HepG2 (cell line): Measurements from ENCODE around the gene SPIB. TPM values are rescaled to one million over a fixed set of nuclear protein-coding genes. Genes with fewer than 3 reads are reported as not detected.

ENCODE experiments used
- ATF5 ChIP-seq: sonication (generic); formaldehyde crosslinking; IDR thresholded peaks from 2 replicates; pipeline ENCODE4 v1.4.0; 2020; ENCODE audit warnings: mild to moderate bottlenecking, low read depth, missing genetic modification reagents
- CREB3 ChIP-seq: sonication (generic); formaldehyde crosslinking; IDR thresholded peaks from 2 replicates; pipeline ENCODE4 v1.5.0; 2020; ENCODE audit warnings: missing genetic modification reagents
- CREM ChIP-seq, 2 experiments: sonication (generic) in 1 of 2; formaldehyde crosslinking in 1 of 2; IDR thresholded peaks; 2 replicates each; pipeline versions ENCODE4 v1.4.0 to v1.6.1; 2016 to 2020; ENCODE audit warnings: antibody characterized with exemption in 1 of 2, mild to moderate bottlenecking in 1 of 2, missing genetic modification reagents in 1 of 2
- ESRRA ChIP-seq: sonication (generic); formaldehyde crosslinking; IDR thresholded peaks from 2 replicates; pipeline ENCODE4 v1.5.1; 2020; ENCODE audit warnings: mild to moderate bottlenecking, low read depth, missing genetic modification reagents
- FOXA1 ChIP-seq, 2 experiments: fragments of 450-650 bp in 1 of 2; sonication (generic) in 1 of 2; formaldehyde crosslinking in 1 of 2; IDR thresholded peaks; 2 replicates each; pipeline versions ENCODE4 v1.4.0 to v1.6.1; 2016 to 2020; ENCODE audit warnings: missing genetic modification reagents in 1 of 2
- IKZF4 ChIP-seq: sonication (generic); formaldehyde crosslinking; IDR thresholded peaks from 2 replicates; pipeline ENCODE4 v1.5.1; 2020; ENCODE audit warnings: borderline replicate concordance, mild to moderate bottlenecking, low read depth, missing genetic modification reagents; ENCODE audit errors: not compliant biosample characterization
- ISX ChIP-seq: sonication (generic); formaldehyde crosslinking; conservative IDR thresholded peaks from 2 replicates; pipeline ENCODE4 v1.5.0; 2020; ENCODE audit warnings: missing genetic modification reagents
- KDM2A ChIP-seq: sonication (generic); formaldehyde crosslinking; IDR thresholded peaks from 2 replicates; pipeline ENCODE4 v1.4.0; 2020; ENCODE audit warnings: low read depth, missing genetic modification reagents, borderline replicate concordance
- KLF11 ChIP-seq: IDR thresholded peaks from 2 replicates; pipeline ENCODE4 v1.6.1; 2016; ENCODE audit warnings: missing compliant biosample characterization
- MIER3 ChIP-seq: IDR thresholded peaks from 2 replicates; pipeline ENCODE4 v1.6.1; 2016; ENCODE audit warnings: missing compliant biosample characterization, borderline replicate concordance
- MNT ChIP-seq: fragments of 450-650 bp; IDR thresholded peaks from 2 replicates; pipeline ENCODE4 v1.6.1; 2016
- NONO ChIP-seq, 2 experiments: fragments of 450-650 bp in 1 of 2; sonication (generic) in 1 of 2; formaldehyde crosslinking in 1 of 2; IDR thresholded peaks in 1 of 2; conservative IDR thresholded peaks in 1 of 2; 2 replicates each; pipeline versions ENCODE4 v1.6.1 to v1.8.0; 2017 to 2022; ENCODE audit warnings: mild to moderate bottlenecking in 1 of 2, missing genetic modification reagents in 1 of 2, moderate library complexity in 1 of 2
- RFXAP ChIP-seq: sonication (generic); formaldehyde crosslinking; IDR thresholded peaks from 2 replicates; pipeline ENCODE4 v1.4.0; 2020; ENCODE audit warnings: missing genetic modification reagents, borderline replicate concordance
- SALL1 ChIP-seq: sonication (generic); formaldehyde crosslinking; IDR thresholded peaks from 2 replicates; pipeline ENCODE4 v1.8.0; 2022; ENCODE audit warnings: mild to moderate bottlenecking, missing genetic modification reagents
- THAP11 ChIP-seq: IDR thresholded peaks from 2 replicates; pipeline ENCODE4 v1.6.1; 2016; ENCODE audit warnings: missing biosample characterization, missing genetic modification reagents
- TP53 ChIP-seq: sonication (generic); formaldehyde crosslinking; conservative IDR thresholded peaks from 2 replicates; pipeline ENCODE4 v1.4.0; 2020; ENCODE audit warnings: missing genetic modification reagents
- ZNF30 ChIP-seq: sonication (generic); formaldehyde crosslinking; IDR thresholded peaks from 2 replicates; pipeline ENCODE4 v1.5.0; 2020; ENCODE audit warnings: mild to moderate bottlenecking, missing genetic modification reagents
- ZNF34 ChIP-seq: sonication (generic); formaldehyde crosslinking; IDR thresholded peaks from 2 replicates; pipeline ENCODE4 v1.4.0; 2020; ENCODE audit warnings: mild to moderate bottlenecking, missing genetic modification reagents, borderline replicate concordance
- ZNF382 ChIP-seq: sonication (generic); formaldehyde crosslinking; IDR thresholded peaks from 2 replicates; pipeline ENCODE4 v1.5.0; 2020; ENCODE audit warnings: missing genetic modification reagents, mild to moderate bottlenecking, borderline replicate concordance
- ZNF766 ChIP-seq: sonication (generic); formaldehyde crosslinking; IDR thresholded peaks from 2 replicates; pipeline ENCODE4 v1.5.0; 2020; ENCODE audit warnings: missing genetic modification reagents, borderline replicate concordance
- ZNF883 ChIP-seq: sonication (generic); formaldehyde crosslinking; IDR thresholded peaks from 2 replicates; pipeline ENCODE4 v1.5.1; 2020; ENCODE audit warnings: mild to moderate bottlenecking, missing genetic modification reagents; ENCODE audit errors: not compliant biosample characterization
- polyA plus RNA-seq, 8 experiments: library from polyadenylated mRNA; depleted of rRNA in 3 of 8; stranded (reverse) in 7 of 8; unstranded in 1 of 8; fragments of >200 nt; fragmentation: Illumina TruSeq in 4 of 8; extraction: Trizol in 4 of 8; gene quantifications; 2 replicates each; pipeline versions ENCODE4 v1.2.1 to v1.2.3, GENCODE V29; 2011 to 2016; ENCODE audit warnings: low read depth in 4 of 8, missing spikeins in 1 of 8, mixed read lengths in 1 of 8; ENCODE audit not compliant: insufficient read depth in 1 of 8
- total RNA-seq, 5 experiments: library from RNA; depleted of rRNA; stranded (reverse); fragments of >200 nt; fragmentation: Illumina TruSeq; extraction: Trizol; gene quantifications; 2 replicates each; pipeline ENCODE4 v1.2.3, GENCODE V29; 2016; ENCODE audit warnings: low read depth in 1 of 5
- TF ChIP-seq, protein P1 (sequence below): sonication (generic); formaldehyde crosslinking; IDR thresholded peaks from 2 replicates; pipeline ENCODE4 v1.4.0; 2020; ENCODE audit warnings: missing genetic modification reagents, mild to moderate bottlenecking, borderline replicate concordance

The SPIB gene
- total and polyA plus RNA-seq, 2 of the 13 experiments (the other 11 are each of a cell fraction or from before 2014, with no cell fraction given) = 0.04 TPM; not detected in 1

DNA sequence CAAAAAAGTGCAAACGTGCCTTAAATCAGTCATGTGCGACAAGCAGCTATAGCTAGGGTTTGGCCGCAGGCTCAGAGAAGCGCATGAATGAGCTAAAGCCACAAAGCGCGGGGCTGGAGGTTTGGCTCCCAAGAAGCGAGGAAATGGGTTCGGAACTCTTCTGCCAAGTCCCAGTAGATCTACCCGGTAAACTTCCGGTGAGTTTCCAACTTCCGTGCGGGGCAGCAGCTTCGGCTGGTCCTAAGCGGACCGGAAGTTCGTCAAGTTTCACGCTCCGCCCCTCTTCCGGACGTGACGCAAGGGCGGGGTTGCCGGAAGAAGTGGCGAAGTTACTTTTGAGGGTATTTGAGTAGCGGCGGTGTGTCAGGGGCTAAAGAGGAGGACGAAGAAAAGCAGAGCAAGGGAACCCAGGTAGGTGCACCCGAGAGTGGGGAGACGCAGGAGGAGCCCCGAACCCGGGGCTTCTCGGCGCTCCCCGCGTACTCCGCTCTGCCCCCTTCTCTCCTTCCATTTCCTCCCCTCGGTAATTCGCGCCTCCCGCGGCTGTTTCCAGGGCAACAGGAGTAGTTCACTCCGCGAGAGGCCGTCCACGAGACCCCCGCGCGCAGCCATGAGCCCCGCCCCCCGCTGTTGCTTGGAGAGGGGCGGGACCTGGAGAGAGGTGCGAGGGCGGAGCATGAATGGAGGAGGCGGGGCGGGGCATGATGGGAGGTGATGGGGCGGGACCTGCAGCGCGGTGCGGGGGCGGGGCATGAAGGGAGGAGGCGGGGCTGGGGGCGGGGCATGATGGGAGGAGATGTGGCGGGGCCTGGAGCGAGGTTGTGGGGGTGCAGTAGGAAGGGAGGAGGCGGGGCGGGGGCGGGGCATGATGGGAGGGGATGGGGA, 42.3 kb upstream of the SPIB start, which contains the start of gene NR1H2 (continued):
- TF ChIP-seq, protein P1, sequence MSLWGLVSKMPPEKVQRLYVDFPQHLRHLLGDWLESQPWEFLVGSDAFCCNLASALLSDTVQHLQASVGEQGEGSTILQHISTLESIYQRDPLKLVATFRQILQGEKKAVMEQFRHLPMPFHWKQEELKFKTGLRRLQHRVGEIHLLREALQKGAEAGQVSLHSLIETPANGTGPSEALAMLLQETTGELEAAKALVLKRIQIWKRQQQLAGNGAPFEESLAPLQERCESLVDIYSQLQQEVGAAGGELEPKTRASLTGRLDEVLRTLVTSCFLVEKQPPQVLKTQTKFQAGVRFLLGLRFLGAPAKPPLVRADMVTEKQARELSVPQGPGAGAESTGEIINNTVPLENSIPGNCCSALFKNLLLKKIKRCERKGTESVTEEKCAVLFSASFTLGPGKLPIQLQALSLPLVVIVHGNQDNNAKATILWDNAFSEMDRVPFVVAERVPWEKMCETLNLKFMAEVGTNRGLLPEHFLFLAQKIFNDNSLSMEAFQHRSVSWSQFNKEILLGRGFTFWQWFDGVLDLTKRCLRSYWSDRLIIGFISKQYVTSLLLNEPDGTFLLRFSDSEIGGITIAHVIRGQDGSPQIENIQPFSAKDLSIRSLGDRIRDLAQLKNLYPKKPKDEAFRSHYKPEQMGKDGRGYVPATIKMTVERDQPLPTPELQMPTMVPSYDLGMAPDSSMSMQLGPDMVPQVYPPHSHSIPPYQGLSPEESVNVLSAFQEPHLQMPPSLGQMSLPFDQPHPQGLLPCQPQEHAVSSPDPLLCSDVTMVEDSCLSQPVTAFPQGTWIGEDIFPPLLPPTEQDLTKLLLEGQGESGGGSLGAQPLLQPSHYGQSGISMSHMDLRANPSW (CRISPR knock-in tag) = peak; percentile 80
- TF ChIP-seq ZNF883 (CRISPR knock-in tag) = peak; percentile 52
- TF ChIP-seq ZNF766 = no peak
- no peak for TF ChIP-seq CREB3 (CRISPR knock-in tag)
- peak; percentile 95 for TF ChIP-seq KDM2A (CRISPR knock-in tag)
- TF ChIP-seq RFXAP (CRISPR knock-in tag) = peak; percentile 80; the same call in 1 of the 2 replicates
- no peak for TF ChIP-seq NONO (IDR thresholded peaks at IDR 0.05)
- TF ChIP-seq NONO (CRISPR knock-in tag; conservative IDR thresholded peaks at IDR 0.05) = peak; percentile 80; the same call in 1 of the 2 replicates
- TF ChIP-seq MNT = no peak; the same call in 1 of the 2 replicates
- TF ChIP-seq MIER3 (CRISPR knock-in tag) = peak; percentile 88
- TF ChIP-seq FOXA1 (IDR thresholded peaks at IDR 0.05) = no peak
- peak; percentile 70 for TF ChIP-seq FOXA1 (CRISPR knock-in tag; IDR thresholded peaks at IDR 0.05)
- no peak for TF ChIP-seq ESRRA (CRISPR knock-in tag)
- TF ChIP-seq THAP11 (CRISPR knock-in tag) = peak; percentile 97
- peak; percentile 78; the same call in 1 of the 2 replicates for TF ChIP-seq KLF11 (CRISPR knock-in tag)
- no peak for TF ChIP-seq ZNF382 (CRISPR knock-in tag)
- no peak for TF ChIP-seq ATF5 (CRISPR knock-in tag)
- no peak for TF ChIP-seq ZNF34 (CRISPR knock-in tag)
- TF ChIP-seq CREM (IDR thresholded peaks at IDR 0.05) = peak; percentile 96
- peak; percentile 56; the same call in 1 of the 2 replicates for TF ChIP-seq CREM (CRISPR knock-in tag; IDR thresholded peaks at IDR 0.05)
- no peak for TF ChIP-seq ZNF30 (CRISPR knock-in tag)
- TF ChIP-seq ISX (CRISPR knock-in tag) = no peak
- peak; percentile 77 for TF ChIP-seq SALL1 (CRISPR knock-in tag)
- TF ChIP-seq IKZF4 (CRISPR knock-in tag) = no peak
- peak; percentile 13; the same call in 1 of the 2 replicates for TF ChIP-seq TP53 (CRISPR knock-in tag)
